Activated CD8-positive, alpha-beta memory T cell treated with anti-CD3 and anti-CD28 coated beads, Interleukin-2, amount 50 U/mL, for 24 hours (primary cell): ENCODE measurements around the gene SLC43A3.
"Not testable (repeated sequence)": the region's sequence is repeated elsewhere in the genome, so short reads cannot be mapped to it uniquely, and the experiment has no call there.

ENCODE experiments used
- DNase-seq: peaks from one replicate; pipeline ENCODE4 v3.0.0-alpha.2; 2020; ENCODE audit errors: extremely low read depth

SLC43A3 gene

DNA sequence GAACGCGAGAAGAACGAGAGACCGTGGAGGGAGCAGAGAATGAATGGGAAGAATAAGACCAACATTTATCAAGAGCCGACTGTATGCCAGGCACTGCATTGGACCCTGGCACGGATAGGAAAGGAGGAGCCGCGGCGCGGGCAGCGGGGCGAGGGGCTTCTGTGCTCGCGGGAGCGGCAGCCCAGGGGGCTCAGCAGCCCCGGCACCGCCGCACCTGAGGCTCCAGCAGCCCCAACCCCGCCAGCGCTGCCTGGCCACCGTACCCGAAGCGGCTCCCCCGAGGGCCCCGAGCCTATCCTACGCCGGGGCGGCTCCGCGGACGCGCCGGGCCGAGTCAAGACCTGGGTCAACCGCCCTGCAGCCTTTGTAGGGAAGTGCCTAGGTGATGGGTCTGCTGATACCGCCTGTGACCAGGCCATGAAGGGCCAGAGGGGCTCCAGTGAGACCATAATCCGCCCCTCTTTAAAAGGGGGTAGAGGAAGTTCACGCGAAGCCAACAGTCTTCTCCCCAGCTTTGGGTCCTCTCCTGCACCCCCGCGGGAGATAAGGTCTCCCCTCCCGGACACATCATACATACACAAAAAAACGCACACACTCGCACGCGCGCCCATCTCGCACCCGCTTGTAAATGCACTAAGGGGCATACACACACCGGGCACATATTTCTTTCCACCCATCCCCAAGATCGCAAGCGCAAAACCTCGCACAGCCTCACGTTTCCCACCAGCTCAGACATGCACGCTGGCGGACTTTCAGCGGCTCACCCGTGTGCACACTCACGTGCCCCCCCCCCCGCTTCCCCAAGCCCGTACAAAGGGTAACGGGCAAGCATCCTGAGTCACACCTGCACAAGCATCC is 32.5 kb upstream of the SLC43A3 start:
- DNase-seq: no peak

DNA sequence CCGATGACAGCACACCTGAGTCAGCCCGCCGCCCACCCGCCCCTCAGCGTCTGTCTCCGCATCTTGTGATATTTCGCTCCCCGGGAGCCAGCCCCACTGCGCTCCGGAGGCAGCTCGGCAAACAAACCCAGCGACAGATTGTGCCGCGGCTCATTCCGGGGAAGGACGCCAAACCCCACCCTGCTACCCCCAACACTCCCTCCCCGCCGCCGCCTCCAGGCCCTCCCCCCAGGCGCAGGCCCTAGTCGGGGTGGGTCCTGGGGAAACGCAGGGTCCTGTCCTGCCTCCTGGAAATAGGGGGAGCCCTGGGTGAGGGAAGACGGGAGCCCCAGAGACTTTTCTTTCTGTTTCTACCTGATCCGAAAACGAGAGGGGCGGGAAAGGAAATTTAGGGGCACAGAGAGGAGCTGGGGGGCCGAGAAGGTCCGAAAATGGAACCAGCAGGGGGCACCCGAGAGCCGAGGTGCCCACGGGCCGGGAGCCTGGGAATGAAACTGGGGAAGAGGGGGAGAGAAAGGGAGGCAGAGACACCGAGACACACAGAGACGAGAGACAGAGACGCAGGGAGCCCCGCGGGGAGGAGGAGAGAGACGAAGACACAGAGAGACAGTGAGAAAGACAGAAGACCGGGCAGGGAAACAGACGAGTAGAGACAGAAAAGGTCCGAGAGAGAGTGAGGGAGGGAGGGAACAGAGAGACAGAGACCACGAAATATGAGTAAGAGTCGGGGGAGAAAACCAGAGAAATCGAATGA is 31.7 kb upstream of the SLC43A3 start:
- no peak for DNase-seq

DNA sequence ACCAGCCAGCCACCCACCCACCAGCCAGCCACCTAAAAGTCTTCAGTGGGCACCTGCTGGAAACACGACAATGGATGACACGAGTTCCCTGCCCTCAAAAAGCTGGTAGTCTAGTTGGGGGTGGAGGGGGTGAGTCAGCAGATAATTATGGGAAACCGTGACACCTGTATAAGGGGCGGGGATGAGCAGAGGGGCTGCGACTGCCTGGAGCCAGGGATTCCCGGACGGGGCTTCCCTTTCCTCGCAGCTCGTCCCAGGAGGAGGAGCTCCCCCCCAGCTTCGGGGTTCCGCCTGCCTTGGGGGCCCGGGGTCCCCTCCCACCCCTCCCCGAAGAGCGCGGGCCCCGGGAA is 31.1 kb upstream of the SLC43A3 start:
- DNase-seq: no peak

DNA sequence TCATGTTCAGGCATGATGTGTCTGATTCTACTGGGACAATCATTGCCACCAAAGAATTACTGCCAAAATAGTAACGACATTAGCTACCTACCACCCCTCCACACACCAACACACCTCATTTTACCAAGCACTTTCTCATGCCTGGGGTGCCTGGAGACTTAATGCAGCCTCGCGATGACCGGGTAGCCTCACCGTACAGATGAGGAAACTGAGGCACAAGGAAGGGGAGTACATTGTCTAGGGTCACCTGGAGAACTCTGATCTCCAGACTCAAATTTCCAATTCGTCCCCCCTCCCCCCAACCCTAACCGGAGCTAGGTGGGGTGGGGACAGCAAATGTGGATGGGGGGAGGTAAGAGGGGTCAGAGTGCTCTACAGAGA is 30.7 kb upstream of the SLC43A3 start:
- no peak for DNase-seq

DNA sequence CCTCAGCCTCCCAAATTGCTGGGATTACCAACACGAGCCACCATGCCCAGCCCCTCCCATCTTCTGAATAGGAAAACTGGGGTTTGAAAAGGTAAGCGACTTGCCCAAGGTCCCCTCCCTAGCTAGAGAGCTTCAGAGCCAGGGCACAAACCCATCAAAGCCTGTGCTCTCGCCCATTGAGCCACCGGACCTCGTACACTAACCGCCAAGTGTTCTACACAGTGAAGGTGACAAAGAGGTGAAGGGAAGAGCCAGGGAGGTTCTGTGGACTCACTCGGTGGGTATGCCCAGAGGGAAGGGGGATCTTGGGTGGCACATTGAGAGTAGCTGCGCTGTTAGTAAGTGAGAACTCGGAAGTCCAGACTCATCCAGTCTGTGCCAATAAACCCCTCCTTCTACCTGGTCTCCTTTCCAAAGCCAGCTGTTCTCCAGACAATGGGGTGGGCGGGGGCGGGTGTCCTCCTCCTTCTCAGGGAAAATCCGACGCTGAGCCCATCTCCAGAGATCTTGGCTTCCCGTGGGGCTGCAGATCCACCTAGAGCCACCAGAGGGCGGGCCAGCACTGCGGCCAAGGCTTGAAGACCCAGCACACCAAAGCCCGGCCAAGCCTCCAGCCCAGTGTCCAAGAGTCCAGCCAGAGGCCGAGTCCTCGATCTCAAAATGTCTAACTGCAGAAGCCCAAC is 30.2 kb upstream of the SLC43A3 start:
- DNase-seq: peak; percentile 44

DNA sequence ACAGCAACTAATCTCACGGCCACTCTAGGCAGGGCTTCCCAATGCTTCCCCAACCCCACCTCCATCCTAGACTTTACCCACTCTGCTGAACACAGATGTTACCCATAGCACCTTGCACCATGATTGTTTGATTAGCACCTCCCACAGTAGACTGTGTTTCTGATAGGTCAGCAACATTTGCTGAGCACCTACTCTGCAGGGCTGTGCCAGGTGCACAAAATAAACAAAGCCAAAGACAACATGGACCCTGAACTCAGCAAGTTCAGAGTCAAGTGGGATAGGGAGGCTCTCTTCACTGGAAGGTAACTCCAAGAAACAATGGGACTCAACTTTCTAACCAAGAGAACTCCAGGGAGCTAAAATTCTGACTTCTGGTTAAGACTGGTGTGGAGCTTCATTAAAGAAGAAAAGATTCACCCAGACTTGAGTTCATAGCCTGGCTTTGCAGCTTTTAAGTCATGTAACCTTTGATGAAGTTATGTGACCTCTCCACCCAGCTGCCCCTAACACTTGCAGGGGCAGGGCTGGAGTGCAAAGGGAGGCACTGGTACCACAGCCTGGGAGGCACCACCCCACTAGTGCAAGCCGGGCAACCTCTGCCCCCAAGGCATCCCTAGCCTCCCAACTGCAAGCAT is 26.7 kb upstream of the SLC43A3 start:
- no peak for DNase-seq

DNA sequence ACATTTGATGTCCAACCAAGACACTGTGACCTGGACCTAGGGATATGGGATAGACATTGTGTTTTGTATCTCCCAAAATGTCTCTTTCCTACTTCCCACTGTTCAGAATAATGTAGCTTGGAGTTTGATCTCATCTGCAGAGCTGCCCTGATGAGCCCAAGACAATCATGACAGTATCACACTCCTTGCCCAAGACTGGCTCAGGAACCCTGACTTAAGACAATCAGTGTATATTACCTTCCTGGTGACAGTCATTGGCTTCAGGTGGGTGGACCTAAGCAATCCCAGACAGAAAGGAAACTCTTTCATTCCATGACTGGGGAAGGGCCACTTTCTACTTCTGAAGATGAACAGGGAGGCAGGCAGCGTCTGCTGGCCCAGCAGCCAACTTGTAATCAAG is 19.1 kb upstream of the SLC43A3 start:
- no peak for DNase-seq

DNA sequence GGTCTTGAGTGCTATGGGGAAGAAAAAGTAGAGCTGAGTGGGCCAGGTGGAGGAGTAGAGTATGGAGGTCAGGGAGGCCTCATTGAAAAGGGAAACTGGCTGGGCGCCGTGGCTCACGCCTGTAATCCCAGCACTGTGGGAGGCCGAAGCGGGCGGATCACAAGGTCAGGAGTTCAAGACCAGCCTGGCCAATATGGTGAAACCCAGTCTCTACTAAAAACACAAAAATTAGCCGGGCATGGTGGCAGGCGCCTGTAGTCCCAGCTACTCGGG is 18.1 kb upstream of the SLC43A3 start:
- DNase-seq: not testable (repeated sequence)

DNA sequence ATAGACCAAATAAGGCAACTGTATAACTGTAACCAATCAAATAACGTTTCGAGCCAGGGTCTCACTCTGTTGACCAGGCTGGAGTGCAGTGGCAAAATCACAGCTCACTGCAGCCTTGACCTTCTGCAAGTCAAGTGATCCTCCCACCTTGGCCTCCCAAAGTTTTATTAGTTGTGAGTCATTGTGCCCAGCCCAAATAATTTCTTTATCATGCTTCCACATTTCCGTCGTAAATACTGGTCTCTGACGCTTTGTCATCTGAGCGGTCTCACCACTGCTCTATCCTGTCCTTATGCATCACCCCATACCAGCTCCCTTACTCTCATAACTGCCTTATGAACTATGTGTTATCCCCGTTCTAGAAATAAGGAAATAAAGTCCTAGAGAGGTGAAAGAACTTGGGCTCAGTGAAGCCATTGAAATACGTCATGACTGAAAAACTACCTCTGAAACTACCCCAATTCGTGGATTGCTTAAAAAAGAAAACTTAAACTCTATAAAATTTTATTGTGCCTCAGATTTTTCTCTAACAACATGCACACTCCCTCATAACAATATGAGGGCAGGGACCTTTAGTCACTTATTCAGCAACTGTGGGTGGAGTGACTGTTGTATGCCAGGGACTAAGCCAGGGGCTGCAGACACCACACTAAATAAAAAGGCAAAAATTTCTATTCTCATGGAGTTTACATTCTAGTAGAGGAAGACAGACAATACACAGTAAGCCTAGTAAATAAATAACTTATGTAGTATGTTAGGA is 17.6 kb upstream of the SLC43A3 start:
- no peak for DNase-seq

DNA sequence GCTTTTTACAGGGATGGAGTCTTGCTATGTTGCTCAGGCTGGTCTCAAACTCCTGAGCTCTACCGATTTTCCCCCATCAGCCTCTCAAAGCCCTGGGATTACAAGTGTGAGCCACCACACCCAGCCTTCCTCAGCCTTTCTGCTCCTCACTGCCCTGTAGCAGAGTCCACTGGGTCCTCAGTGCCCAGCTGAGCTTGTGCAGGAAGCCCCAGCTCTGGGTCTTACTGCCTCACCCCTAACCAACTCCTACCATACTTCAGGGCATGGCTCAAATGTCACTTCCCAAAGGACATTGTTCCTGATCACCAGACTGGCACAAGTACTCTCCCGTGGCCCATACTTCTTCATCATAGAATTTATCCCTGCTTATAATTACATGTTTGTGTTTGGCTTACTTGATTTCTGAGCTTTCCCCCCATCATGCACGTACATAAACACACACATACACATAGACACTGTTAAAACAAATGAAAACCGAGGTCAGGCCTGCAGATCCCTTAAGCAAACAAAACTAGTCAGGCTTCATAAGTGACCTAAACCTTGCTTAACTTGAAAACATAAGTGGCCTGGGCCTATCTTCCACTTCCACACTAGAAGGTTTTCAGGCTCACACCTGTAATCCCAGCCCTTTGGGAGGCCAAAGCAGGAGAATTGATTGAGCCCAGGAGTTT is 14.0 kb upstream of the SLC43A3 start:
- no peak for DNase-seq

DNA sequence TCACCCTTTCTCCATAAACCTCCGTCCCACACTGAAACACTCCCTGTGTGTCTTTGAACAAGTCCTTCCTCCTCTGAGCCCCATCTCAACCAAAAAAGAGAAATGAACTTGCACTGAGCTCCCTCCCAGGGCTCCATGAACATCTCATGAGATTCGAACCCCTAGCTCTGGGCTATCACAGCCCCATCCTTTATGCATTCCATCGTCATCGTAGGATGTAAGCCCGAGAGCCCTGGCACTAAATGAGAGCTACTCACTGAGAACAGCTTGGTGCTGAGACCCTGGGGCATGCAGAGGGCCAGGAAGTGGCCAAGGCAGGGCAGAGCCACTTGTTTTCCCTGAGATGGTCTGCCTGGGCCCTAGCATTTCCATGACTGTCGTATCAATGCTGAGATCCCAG is 12.9 kb upstream of the SLC43A3 start:
- no peak for DNase-seq

DNA sequence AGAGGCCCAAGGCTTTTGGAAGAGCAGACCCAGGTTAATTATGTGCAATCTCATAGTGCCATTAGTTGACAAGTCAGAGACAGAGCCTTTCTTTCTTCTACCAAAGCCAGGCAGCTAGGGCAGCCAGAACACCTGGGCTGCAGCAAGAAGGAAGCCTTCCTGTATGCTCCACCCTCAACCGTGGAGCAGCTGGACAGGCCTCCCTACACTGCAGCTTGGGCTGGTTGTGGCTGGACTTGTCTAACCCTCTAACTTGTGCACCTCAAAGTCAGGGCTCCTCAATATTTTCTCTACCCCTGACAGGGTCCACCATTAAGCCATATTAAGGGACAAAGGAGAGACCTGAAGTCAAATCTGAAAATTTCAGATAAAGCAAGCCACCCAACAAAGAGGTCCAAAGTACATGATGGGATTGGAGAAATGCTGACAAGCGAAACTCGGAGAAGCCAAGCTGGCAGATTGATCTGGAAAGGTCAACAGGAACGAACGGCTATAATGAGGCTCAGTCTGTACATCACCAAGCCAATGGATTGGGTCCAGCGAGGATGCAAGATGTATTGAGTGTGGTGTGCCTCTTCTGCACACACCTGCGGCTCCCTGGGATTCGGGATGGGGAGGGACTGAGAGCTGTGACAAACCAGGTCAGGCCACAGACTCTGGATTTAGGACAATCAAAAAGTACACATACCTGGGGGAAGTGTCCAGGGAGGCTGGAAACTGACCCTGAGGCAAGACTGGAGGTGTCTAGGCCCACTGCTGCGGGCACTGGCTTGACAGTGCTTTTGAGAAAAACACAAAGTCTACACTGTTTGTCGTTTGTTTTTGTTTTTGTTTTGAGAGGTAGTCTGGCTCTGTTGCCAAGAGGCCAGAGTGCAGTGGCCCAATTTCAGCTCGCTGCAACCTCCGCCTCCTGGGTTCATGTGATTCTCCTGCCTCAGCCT is 11.7 kb upstream of the SLC43A3 start:
- DNase-seq: no peak

DNA sequence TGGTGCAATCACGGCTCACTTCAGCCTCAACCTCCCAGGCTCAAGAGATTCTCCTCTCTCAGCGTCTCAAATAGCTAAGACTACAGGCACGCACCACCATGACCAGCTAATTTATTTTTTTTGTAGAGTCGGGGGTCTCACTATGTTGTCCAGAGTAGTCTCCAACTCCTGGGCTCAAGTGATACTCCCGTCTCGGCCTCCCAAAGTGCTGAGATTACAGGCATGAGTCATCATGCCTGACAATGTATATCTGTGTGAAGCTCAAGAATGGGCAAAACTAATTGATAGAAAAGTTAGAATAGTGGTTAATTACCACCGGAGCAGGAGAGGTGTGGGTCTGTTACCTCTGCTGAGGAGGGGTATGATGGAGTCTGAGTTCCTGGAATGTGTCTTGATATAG is 9.1 kb upstream of the SLC43A3 start:
- DNase-seq: no peak

DNA sequence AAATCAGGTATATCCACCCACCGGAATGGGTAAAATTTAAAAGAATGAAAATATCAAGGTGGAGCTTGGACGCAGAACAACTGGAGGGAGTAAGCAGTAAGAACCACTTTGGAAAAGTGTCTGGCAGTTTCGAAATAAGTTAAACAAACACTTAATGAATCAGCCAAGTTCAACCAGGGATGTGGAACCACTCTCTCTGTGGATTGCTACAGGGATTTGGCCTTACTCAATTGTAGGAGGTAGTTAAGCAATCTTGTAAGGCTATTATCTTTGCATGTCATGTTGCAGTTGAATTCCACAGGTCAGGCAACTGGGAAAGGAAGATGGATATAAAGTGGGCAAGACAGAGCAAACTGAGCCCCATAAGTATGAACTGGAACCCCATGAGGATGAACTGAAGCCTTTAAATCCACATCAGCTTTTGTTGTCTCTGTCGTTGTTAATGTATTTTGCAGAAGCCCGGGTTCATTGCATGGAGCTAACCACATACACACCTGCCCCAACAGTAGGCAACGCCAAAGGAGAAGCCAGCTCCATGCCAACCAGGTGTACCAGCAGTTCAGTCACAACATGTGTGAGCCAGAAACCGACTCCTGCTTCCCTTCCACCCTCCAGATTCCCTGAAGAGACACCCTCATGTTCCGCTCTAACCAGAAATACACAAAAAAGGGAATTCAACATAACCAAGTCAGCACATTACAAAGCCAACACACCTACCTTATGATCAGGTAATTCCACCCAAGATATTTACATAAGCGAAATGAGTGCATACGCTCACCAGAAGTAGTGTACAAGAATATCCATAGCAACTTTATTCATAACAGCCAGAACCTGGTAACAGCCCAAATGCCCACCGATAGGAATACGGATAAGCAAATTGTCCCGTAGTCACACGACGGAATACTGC is 8.0 kb upstream of the SLC43A3 start:
- no peak for DNase-seq

DNA sequence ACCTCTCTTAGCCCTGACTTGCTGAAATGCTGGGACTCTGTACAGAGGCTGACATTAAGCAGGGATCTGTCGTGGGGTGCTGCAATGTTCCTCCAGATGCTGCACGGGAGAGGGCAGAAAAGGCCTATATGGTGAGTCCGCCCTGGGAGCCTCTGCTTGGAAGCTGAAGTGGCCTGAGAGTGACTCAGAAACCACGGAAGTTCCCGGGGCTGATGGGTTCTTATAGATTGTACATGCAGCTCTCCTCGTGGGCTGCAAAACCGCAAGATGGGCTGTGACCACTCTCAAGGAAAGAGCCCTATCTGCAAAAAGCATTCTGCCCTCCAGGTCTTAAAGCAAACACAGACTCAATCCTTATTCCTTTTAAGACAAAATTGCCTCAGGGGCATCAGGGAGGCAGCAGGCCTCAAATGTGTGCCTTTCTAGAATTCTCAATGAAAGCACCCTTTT is 5.8 kb upstream of the SLC43A3 start:
- no peak for DNase-seq

DNA sequence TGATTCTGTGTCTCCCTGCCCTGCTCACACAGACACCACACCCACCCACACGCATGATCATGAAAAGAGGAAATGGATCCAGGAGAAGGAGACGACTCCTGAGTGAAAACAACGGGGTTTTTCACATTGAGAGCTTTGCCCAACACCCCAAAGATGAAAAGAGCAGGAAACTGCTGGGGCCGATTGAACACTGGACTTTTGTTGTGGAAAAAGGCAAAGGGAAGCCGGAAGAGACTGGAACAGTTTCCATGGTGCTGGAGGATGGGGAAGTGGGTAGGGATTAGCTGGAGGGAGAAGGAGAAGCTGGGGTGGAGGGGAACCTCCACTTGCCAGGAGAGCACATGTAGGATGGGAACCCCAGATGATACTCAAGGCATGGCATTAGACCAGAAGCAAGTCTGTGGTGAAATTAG is 5.2 kb upstream of the SLC43A3 start:
- DNase-seq: no peak

DNA sequence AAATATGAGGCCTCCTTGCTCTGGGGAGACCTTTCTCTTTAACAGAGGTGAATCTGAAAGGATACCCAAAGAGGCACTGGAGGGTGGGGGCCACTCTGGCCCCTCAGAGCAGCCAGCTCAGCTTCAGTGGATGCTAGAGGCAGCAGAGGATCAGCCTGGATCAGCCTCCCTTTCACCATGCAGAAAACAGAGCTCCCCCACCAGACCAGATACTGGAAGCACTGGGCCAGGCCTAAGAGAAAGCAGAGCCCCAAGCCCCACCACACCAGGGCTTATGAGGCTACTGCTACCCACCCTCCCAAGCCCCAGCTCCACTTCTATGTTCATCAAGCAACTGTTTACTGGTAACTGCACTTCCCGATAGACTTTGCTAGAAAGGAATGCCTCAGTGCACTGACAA is 4.0 kb upstream of the SLC43A3 start:
- no peak for DNase-seq

DNA sequence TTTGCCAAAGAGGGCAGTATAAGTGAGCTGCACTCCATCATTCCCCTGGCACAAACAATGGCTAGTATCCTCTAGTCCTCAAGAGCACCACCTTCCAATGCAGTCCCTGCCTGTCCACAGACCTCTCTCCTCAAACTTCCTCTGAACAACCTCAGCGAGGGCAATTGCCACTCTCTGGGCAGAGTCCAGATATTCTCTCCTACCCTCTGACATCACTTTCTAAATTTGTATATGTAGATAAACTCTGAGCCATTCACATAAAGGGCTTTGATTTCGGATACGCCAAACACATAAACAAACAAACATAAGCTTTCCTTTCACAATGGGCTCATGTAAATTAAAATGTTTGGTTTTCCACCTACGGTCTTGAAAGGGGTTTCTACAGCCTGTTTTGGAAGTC is 3.0 kb upstream of the SLC43A3 start:
- DNase-seq: no peak

DNA sequence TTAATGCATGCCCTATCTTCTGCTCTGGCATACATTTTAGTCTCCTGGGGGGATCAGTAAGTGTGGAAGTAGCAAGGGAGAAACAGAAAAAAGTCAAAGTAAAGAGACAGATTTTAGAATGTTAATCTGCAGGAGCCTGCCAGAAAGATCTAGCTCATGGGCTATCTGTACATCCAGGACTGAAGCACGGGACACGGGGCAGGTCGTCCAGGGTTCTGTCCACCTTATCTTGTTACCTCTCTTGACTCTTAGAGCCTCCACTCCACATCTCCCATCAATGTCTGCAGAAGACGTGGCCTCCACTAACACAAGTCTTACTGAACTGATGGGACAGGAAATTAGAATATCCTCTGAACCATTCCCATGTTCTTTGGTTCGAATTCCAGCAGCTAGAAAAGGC is 1.7 kb upstream of the SLC43A3 start:
- no peak for DNase-seq
